Jurkat, Clone E6-1 (cell line): ENCODE data around the gene UNKL.

Experiments
- DNase-seq: peaks from one replicate; pipeline ENCODE4 v3.0.0-alpha.2; 2011; ENCODE audit warnings: low read depth, low spot score
- H3K4me3 ChIP-seq: 2 replicates; pipeline ENCODE4 v1.5.1; 2011; ENCODE audit warnings: mild to moderate bottlenecking, low read length, control low read depth, moderate library complexity

UNKL gene

GRCh38 chr16:1363501-1364041 lies 50.9 kb downstream of the UNKL start:
- H3K4me3 ChIP-seq = no peak overlapping the region
- peak; percentile 22 for DNase-seq

GRCh38 chr16:1362807-1363206 lies 51.7 kb downstream of the UNKL start:
- no peak for DNase-seq
- no peak overlapping the region for H3K4me3 ChIP-seq

- no peak overlapping the region for H3K4me3 ChIP-seq
- DNase-seq = no peak
Measured at GRCh38 chr16:1361685-1362360, 52.7 kb downstream of the UNKL start.

- no peak overlapping the region for H3K4me3 ChIP-seq
- no peak for DNase-seq
Measured at GRCh38 chr16:1357906-1358566, 56.5 kb downstream of the UNKL start.

GRCh38 chr16:1356061-1356900 lies 58.2 kb downstream of the UNKL start:
- H3K4me3 ChIP-seq = no peak overlapping the region
- no peak for DNase-seq

- no peak for DNase-seq
- H3K4me3 ChIP-seq = no peak overlapping the region
Measured at GRCh38 chr16:1355591-1355990, 58.9 kb downstream of the UNKL start.

- DNase-seq = no peak
Measured at GRCh38 chr16:1354815-1355540, 59.5 kb downstream of the UNKL start.

GRCh38 chr16:1351582-1352362 lies 62.7 kb downstream of the UNKL start, which contains the start of the genes GNPTG and TSR3:
Gene GNPTG, plus strand, starts transcription at chr16:1351931. Its CDS starts 35 bp downstream, at chr16:1351966.
Gene TSR3, minus strand, starts transcription at chr16:1351878. Its CDS starts 74 bp downstream, at chr16:1351804.
- DNase-seq = peak; percentile 80
- peak within 1 kb of the TSS; percentile 84 for H3K4me3 ChIP-seq

More at GRCh38 chr16:1354815-1355540, 59.5 kb downstream of the UNKL start:
- no peak overlapping the region for H3K4me3 ChIP-seq

GRCh38 chr16:1351215-1351581 lies 63.3 kb downstream of the UNKL start:
- no peak for DNase-seq
- H3K4me3 ChIP-seq = peak overlapping the region; percentile 84

- peak overlapping the region; percentile 84 for H3K4me3 ChIP-seq
- no peak for DNase-seq
Measured at GRCh38 chr16:1350691-1351090, 63.8 kb downstream of the UNKL start.

GRCh38 chr16:1349951-1350350 lies 64.6 kb downstream of the UNKL start:
- no peak for DNase-seq
- H3K4me3 ChIP-seq = no peak overlapping the region

GRCh38 chr16:1349351-1349750 lies 65.2 kb downstream of the UNKL start:
- no peak for DNase-seq
- H3K4me3 ChIP-seq = no peak overlapping the region

- no peak for DNase-seq
- no peak overlapping the region for H3K4me3 ChIP-seq
Measured at GRCh38 chr16:1348926-1349325, 65.6 kb downstream of the UNKL start.

GRCh38 chr16:1348441-1348840 lies 66.1 kb downstream of the UNKL start:
- DNase-seq = no peak
- H3K4me3 ChIP-seq = no peak overlapping the region

GRCh38 chr16:1347962-1348361 lies 66.5 kb downstream of the UNKL start:
- no peak for DNase-seq
- H3K4me3 ChIP-seq = no peak overlapping the region

GRCh38 chr16:1347286-1347855 lies 67.1 kb downstream of the UNKL start:
- H3K4me3 ChIP-seq = no peak overlapping the region
- no peak for DNase-seq

GRCh38 chr16:1346422-1347285 lies 67.8 kb downstream of the UNKL start:
- H3K4me3 ChIP-seq = no peak overlapping the region
- no peak for DNase-seq
